Measurements from ENCODE around the gene ATP2B2. TPM values are rescaled to one million over a fixed set of nuclear protein-coding genes. Genes with fewer than 3 reads are reported as not detected.

The ATP2B2 gene
- total RNA-seq, 1 donor from 2014 or later, result 0.42 TPM

DNA sequence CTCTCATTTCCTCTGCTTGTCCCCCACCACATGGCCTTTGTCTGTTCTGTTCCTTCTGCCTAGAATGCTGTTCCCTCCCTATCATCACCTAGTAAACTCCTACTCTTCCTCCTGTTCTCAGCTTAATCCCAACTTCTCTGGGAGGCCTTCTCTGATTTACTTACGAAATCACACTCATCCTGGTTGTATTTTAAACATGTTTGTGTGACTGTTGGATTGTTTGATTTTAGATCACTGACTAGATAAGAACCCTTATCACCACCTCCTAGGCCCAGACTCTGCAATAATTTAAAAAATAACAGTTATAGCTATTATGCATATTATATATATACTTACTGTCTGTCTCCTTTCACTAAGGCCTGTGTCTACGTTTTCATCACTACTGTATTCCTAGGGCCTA, 26.1 kb downstream of the ATP2B2 start:
- TF ChIP-seq, protein P1, sequence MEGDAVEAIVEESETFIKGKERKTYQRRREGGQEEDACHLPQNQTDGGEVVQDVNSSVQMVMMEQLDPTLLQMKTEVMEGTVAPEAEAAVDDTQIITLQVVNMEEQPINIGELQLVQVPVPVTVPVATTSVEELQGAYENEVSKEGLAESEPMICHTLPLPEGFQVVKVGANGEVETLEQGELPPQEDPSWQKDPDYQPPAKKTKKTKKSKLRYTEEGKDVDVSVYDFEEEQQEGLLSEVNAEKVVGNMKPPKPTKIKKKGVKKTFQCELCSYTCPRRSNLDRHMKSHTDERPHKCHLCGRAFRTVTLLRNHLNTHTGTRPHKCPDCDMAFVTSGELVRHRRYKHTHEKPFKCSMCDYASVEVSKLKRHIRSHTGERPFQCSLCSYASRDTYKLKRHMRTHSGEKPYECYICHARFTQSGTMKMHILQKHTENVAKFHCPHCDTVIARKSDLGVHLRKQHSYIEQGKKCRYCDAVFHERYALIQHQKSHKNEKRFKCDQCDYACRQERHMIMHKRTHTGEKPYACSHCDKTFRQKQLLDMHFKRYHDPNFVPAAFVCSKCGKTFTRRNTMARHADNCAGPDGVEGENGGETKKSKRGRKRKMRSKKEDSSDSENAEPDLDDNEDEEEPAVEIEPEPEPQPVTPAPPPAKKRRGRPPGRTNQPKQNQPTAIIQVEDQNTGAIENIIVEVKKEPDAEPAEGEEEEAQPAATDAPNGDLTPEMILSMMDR (conservative IDR thresholded peaks at IDR 0.05), result no peak

DNA sequence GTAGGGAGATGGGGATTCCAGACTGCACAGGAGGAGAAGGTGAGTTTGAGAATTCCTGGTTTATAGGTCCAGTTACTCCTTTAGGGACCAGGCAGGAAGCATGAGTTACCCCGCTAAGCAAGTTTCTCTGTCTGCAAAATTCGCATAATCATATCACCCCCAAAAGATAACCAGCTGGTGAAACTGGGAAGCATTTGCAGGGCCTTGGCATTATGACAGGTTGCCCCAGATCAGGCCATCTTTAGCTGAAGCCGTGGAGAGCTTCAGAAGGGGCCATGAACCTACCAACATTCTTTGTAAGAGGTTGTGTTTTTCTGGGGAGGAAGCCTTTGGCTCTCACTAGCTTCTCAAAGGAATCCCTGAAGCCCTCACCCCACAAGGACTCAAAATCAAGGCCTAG, 29.4 kb downstream of the ATP2B2 start:
- H3K4me1 Mint-ChIP-seq, result peaks cover 6% of the 10 kb centered on the region
- peaks cover 8% of the 10 kb centered on the region for H3K27me3 Mint-ChIP-seq (ENCODE audit: low read depth)
- no peak overlapping the region for H3K4me3 Mint-ChIP-seq
- H3K27ac Mint-ChIP-seq (ENCODE audit: unreplicated experiment), result no peak overlapping the region
- TF ChIP-seq, protein P1 (conservative IDR thresholded peaks at IDR 0.05), result no peak
- no peak for DNase-seq (ENCODE audit: low read depth, low spot score)
- H3K36me3 Mint-ChIP-seq (ENCODE audit: low read depth), result no peaks in the 10 kb centered on the region
- peaks cover 7% of the 10 kb centered on the region for H3K9me3 Mint-ChIP-seq

More for the DNA sequence above, 26.1 kb downstream of the ATP2B2 start:
- no peak for DNase-seq (ENCODE audit: low read depth, low spot score)
- Mint-ChIP-seq H3K4me1 (no peaks in the 10 kb centered on the region), H3K27ac (ENCODE audit: unreplicated experiment) (no peak overlapping the region), H3K36me3 (ENCODE audit: low read depth) (no peaks in the 10 kb centered on the region), H3K9me3 (peaks cover 7% of the 10 kb centered on the region), H3K27me3 (ENCODE audit: low read depth) (peaks cover 3% of the 10 kb centered on the region), H3K4me3 (no peak overlapping the region)

DNA sequence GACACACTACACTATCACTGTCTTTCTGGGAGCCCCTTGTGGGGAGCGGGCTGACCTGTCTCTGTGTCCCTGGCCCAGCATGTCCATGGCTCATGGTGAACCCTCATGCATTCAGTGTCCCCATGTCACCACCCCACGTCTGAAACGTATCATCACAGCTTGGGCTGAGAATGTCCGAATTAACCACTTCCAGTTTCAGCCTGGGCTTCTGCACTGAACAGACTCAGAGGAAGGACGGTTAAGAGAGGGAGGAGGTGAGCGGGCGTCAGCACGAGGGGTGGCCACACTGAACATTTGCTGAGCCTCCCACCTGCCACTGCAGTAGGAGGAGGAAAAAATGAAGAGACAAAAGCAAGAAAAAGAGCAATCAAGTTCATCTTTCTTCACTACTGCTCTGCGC, 30.5 kb downstream of the ATP2B2 start:
- Mint-ChIP-seq H3K27me3 (ENCODE audit: low read depth) (peaks cover 8% of the 10 kb centered on the region), H3K4me1 (peaks cover 10% of the 10 kb centered on the region), H3K36me3 (ENCODE audit: low read depth) (no peaks in the 10 kb centered on the region), H3K4me3 (no peak overlapping the region), H3K9me3 (peaks cover 7% of the 10 kb centered on the region), H3K27ac (ENCODE audit: unreplicated experiment) (no peak overlapping the region)
- DNase-seq (ENCODE audit: low read depth, low spot score), result no peak
- TF ChIP-seq, protein P1 (conservative IDR thresholded peaks at IDR 0.05), result no peak

DNA sequence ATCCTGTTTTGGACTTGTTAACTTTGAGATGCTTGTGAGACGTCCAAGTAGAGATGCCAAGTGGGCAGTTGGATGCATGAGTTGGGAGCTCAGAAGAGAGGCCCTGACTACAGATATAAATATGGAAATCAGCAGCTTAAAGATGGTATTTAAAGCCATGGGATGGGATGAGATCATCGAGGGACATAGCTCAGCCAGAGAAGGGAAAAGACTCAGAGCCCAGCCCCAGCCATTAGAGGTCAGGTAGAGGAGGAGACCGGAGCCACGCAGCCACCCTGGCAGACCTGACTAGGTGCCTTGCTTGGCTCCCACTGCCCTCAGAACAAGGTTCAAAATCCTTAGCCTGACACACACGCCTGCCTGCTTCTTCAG, 31.1 kb downstream of the ATP2B2 start:
- no peak for DNase-seq (ENCODE audit: low read depth, low spot score)
- Mint-ChIP-seq H3K27ac (ENCODE audit: unreplicated experiment) (no peak overlapping the region), H3K27me3 (ENCODE audit: low read depth) (peaks cover 7% of the 10 kb centered on the region), H3K4me3 (no peak overlapping the region), H3K9me3 (peaks cover 6% of the 10 kb centered on the region), H3K4me1 (peaks cover 12% of the 10 kb centered on the region), H3K36me3 (ENCODE audit: low read depth) (no peaks in the 10 kb centered on the region)
- TF ChIP-seq, protein P1 (conservative IDR thresholded peaks at IDR 0.05), result no peak

DNA sequence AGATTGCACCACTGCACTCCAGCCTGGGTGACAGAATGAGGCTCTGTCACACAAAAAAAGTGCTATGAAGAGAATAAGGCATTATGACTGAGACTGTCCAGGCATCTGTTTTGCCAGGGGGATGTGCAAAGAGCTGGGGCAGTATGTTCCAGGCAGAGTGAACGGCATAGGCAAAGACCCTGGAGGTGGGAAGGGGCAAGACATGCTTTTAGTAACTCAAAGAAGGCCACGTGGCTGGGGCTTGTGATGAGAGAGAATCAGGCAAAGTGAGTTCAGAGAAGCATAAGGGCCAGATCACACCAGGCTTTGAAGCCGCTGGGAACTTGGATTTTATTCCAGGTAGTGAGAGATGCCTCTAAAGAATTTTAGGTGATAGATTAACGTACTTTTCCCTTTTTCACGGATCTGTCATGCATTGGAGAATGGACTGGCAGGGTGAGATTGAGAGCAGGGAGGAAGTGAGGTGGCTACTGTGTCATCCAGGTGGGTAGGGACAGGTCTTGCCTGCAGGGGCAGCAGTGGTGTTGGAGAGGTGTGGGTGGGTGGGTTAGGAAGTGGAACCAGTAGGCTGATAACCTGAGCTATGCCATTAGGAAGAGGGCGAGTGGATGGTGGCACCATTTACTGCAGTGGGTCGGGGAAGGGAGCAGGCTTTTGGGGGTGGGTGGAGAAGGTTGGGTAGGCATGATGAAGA, 31.7 kb downstream of the ATP2B2 start:
- H3K4me1 Mint-ChIP-seq, result peaks cover 15% of the 10 kb centered on the region
- H3K9me3 Mint-ChIP-seq, result peaks cover 3% of the 10 kb centered on the region
- peaks cover 6% of the 10 kb centered on the region for H3K27me3 Mint-ChIP-seq (ENCODE audit: low read depth)
- no peak for DNase-seq (ENCODE audit: low read depth, low spot score)
- no peaks in the 10 kb centered on the region for H3K36me3 Mint-ChIP-seq (ENCODE audit: low read depth)
- H3K4me3 Mint-ChIP-seq, result no peak overlapping the region
- TF ChIP-seq, protein P1 (conservative IDR thresholded peaks at IDR 0.05), result no peak
- H3K27ac Mint-ChIP-seq (ENCODE audit: unreplicated experiment), result no peak overlapping the region

Data from neural crest cell (in vitro differentiated cells).